HL-60/S4 (cell line): ENCODE data around the gene HAVCR2.
"Not testable (repeated sequence)": the region's sequence is repeated elsewhere in the genome, so short reads cannot be mapped to it uniquely, and the experiment has no call there.

Experiments used
- in situ Hi-C: fragments of 300-500 bp; cut with MboI; formaldehyde crosslinking; loops from 2 replicates; pipeline ENCODE4 v1.14.3; 2022; ENCODE audit warnings: low sequenced_read_pairs

HAVCR2 gene

DNA sequence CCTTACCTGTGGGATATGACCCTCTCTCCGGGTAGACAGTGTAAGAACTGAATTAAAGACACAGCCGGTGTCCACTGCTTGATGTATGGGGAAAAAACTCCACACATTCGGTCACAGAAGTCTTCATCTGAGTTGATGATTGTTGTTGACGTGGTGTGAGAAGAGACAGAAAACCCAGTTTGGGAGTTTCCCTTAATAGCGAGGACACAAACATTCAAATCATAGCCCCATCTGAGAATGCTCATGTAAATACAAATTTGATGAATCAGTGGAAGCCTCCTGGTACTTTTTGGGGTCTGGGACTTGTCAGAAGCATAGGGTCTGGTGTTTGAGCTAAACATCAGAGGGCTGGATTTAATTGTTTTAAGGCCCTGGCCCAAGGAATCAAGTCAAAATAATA is 60.9 kb downstream of the HAVCR2 start:
- in situ Hi-C loops: no loop called here

DNA sequence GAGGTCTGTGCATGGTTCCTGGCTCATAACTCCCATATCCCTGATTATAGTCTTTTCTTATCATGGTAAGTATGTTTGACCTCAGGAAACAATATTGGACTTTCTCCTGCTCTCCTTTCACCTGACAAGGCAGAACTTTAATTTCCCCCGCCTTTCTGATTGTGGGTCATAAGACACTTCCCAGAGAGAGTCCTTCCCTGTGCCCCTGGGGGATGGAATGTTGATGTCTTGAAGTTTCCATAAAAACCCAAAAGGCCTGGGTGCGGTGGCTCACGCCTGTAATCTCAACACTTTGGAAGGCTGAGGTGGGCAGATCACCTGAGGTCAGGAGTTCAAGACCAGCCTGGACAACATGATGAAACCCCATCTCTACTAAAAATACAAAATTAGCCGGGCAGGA is 61.8 kb downstream of the HAVCR2 start:
- in situ Hi-C loops: not testable (repeated sequence)

DNA sequence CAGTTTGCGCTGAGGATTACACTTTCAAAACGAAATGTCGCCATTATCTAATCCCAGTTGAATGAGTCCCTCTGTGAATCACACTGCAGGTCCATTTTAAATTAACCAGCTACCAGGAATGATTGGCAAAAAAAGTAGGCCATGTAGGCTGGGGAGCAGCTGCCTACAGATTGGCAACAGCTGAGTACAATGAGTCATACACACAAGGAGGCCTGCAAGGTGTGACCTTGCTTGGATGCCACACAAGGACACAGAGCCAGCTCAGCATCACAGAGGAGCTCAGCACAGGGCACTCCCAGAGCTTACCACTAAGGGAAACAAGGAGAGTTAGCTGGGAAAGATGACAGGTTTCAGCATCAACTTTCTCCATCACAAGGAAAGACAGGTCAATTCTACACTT is 62.8 kb downstream of the HAVCR2 start:
- in situ Hi-C loops: no loop called here

DNA sequence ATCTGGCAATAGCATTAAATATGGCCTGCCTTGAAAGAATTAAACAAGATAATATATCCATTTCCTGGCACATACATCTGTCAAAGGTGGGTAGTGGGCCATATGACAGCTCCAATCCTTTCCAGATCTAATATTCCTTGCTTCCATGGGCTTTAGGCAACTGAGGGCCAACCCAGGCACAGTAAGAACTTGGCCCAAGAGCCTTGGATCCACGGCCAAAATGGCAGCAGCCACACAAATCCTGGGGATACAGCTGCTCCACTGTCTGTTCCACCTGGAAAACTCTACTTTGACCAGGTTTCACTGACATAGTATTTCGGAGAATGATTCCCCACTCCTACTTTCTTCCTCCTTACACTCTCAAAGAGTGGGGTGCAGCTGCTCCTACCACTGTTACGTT is 63.2 kb downstream of the HAVCR2 start:
- in situ Hi-C loops: no loop called here

DNA sequence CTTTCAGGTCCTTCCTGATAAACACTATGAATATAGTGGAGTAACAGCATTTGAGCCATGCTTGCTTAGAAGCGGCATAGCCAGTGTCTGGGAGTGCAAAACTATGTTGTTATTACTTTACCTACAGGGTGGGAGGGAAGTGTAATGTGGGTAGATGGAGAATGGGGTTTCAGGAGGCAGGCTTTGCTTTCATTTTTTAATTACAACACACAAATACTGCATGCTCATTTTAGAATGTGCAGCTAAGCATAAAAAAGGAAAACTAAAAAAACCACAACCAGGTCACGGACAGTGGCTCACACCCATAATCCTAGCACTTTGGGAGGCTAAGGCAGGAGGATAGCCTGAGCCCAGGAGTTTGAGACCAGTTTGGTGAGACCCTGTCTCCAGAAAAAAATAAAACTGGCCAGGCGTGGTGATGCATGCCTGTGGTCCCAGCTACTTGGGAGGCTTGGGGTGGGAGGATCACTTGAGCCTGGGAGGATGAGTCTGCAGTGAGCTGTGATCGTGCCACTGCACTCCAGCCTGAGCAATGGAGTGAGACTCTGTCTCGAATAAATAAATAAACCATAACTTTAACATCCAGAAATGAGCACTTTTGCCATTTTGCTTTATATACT is 70.2 kb downstream of the HAVCR2 start:
- in situ Hi-C loops: no loop called here
